ENCODE measurements around the gene PLEKHO1.
A peak's percentile ranks its signal among the peaks of the same experiment; 100 is the strongest.

PLEKHO1 gene

DNA sequence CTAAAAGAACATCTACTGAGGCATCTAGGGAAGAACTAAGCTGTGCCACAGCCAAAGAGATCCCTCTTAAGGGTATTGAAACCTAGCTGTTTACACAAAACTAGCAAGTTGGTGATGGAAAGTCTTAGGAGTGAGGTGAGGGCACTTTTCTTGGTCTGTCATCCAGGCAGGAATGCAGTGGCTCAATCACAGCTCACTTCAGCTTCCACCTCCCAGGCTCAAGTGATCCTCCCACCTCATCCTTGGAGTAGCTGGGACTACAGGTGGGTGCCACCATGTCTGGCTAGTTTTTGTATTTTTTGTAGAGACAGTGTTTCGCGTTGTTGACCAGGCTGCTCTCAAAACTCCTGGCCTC is 2.4 kb downstream of the PLEKHO1 start:
- peaks cover 66% of the 10 kb centered on the region for H3K79me2 ChIP-seq (ENCODE audit: control insufficient read depth, low read length)
- no peaks in the 10 kb centered on the region for H3K9me3 ChIP-seq (ENCODE audit: control insufficient read depth, insufficient read depth, low read length)
- H3K4me3 ChIP-seq (ENCODE audit: low read length) = peak overlapping the region; percentile 88
- H3K4me2 ChIP-seq (ENCODE audit: low read length) = peak overlapping the region; percentile 95
- H3K27ac ChIP-seq (ENCODE audit: low read depth, low read length) = peak overlapping the region; percentile 97
- H3K27me3 ChIP-seq (ENCODE audit: control insufficient read depth, low read length) = no peaks in the 10 kb centered on the region
- H3K4me1 ChIP-seq (ENCODE audit: control insufficient read depth, low read length) = peaks cover 77% of the 10 kb centered on the region
- no peaks in the 10 kb centered on the region for H3K9me2 ChIP-seq (replicated peaks; ENCODE audit: control insufficient read depth, low read length)
- H3F3A ChIP-seq (ENCODE audit: control insufficient read depth, insufficient read depth) = peaks cover 40% of the 10 kb centered on the region
- peaks cover 67% of the 10 kb centered on the region for H3K36me3 ChIP-seq (ENCODE audit: control insufficient read depth, low read length)
- TF ChIP-seq EZH2phosphoT487 (IDR thresholded peaks at IDR 0.05; ENCODE audit: borderline replicate concordance, low read length) = no peak
- TF ChIP-seq CTCF (IDR thresholded peaks at IDR 0.05; ENCODE audit: low read depth, low read length, poor library complexity, severe bottlenecking) = no peak
- H4K20me1 ChIP-seq (ENCODE audit: control insufficient read depth, insufficient read depth, low read depth, low read length) = no peaks in the 10 kb centered on the region

- Histone ChIP-seq H3K9me3 (ENCODE audit: control insufficient read depth, insufficient read depth, low read length) (no peaks in the 10 kb centered on the region), H3K27ac (ENCODE audit: low read depth, low read length) (peak overlapping the region; percentile 97), H3K36me3 (ENCODE audit: control insufficient read depth, low read length) (peaks cover 75% of the 10 kb centered on the region), H3K9me2 (replicated peaks; ENCODE audit: control insufficient read depth, low read length) (no peaks in the 10 kb centered on the region), H3K4me2 (ENCODE audit: low read length) (peak overlapping the region; percentile 37), H4K20me1 (ENCODE audit: control insufficient read depth, insufficient read depth, low read depth, low read length) (no peaks in the 10 kb centered on the region), H3F3A (ENCODE audit: control insufficient read depth, insufficient read depth) (peaks cover 46% of the 10 kb centered on the region), H3K4me3 (ENCODE audit: low read length) (no peak overlapping the region), H3K79me2 (ENCODE audit: control insufficient read depth, low read length) (peaks cover 65% of the 10 kb centered on the region), H3K4me1 (ENCODE audit: control insufficient read depth, low read length) (peaks cover 77% of the 10 kb centered on the region), H3K27me3 (ENCODE audit: control insufficient read depth, low read length) (no peaks in the 10 kb centered on the region)
- TF ChIP-seq CTCF (IDR thresholded peaks at IDR 0.05; ENCODE audit: low read depth, low read length, poor library complexity, severe bottlenecking) = no peak
- no peak for TF ChIP-seq EZH2phosphoT487 (IDR thresholded peaks at IDR 0.05; ENCODE audit: borderline replicate concordance, low read length)
Observed at GRCh38 chr1:150152772-150153456, 3.2 kb downstream of the PLEKHO1 start.

- H3K79me2 ChIP-seq (ENCODE audit: control insufficient read depth, low read length) = peaks cover 59% of the 10 kb centered on the region
- no peaks in the 10 kb centered on the region for H4K20me1 ChIP-seq (ENCODE audit: control insufficient read depth, insufficient read depth, low read depth, low read length)
- H3K36me3 ChIP-seq (ENCODE audit: control insufficient read depth, low read length) = peaks cover 87% of the 10 kb centered on the region
- peak overlapping the region; percentile 8; the same call in 1 of the 2 replicates for H3K4me2 ChIP-seq (ENCODE audit: low read length)
- H3K4me1 ChIP-seq (ENCODE audit: control insufficient read depth, low read length) = peaks cover 77% of the 10 kb centered on the region
- peaks cover 48% of the 10 kb centered on the region for H3F3A ChIP-seq (ENCODE audit: control insufficient read depth, insufficient read depth)
- no peaks in the 10 kb centered on the region for H3K9me3 ChIP-seq (ENCODE audit: control insufficient read depth, insufficient read depth, low read length)
- H3K9me2 ChIP-seq (replicated peaks; ENCODE audit: control insufficient read depth, low read length) = no peaks in the 10 kb centered on the region
- no peak overlapping the region for H3K4me3 ChIP-seq (ENCODE audit: low read length)
- TF ChIP-seq CTCF (IDR thresholded peaks at IDR 0.05; ENCODE audit: low read depth, low read length, poor library complexity, severe bottlenecking) (no peak), EZH2phosphoT487 (IDR thresholded peaks at IDR 0.05; ENCODE audit: borderline replicate concordance, low read length) (no peak)
- peak overlapping the region; percentile 2; the same call in 1 of the 2 replicates for H3K27ac ChIP-seq (ENCODE audit: low read depth, low read length)
- H3K27me3 ChIP-seq (ENCODE audit: control insufficient read depth, low read length) = no peaks in the 10 kb centered on the region
Observed at GRCh38 chr1:150154143-150154542, 4.4 kb downstream of the PLEKHO1 start.
